A673 (cell line): ENCODE measurements around the gene ONECUT1.

ENCODE experiments used
- CTCF ChIP-seq: fragments of 300-800, 200-600 bp; sonication (generic); conservative IDR thresholded peaks from 2 replicates; pipeline ENCODE4 v1.5.1; 2017; ENCODE audit warnings: low read depth, mild to moderate bottlenecking, antibody characterized with exemption, low read length, moderate library complexity, mixed read lengths
- EZH2 ChIP-seq: fragments of 200-600 bp; sonication (generic); IDR thresholded peaks from 2 replicates; pipeline ENCODE4 v1.6.1; 2017; ENCODE audit warnings: borderline replicate concordance, low read depth, mild to moderate bottlenecking, mixed read lengths, antibody characterized with exemption, low read length; ENCODE audit not compliant: poor library complexity, severe bottlenecking

GRCh38 chr15:52710050-52710707 is 80.0 kb downstream of the ONECUT1 start:
- TF ChIP-seq EZH2 (no peak), CTCF (no peak)
